Measurements from ENCODE around the gene RGS5. TPM values are rescaled to one million over a fixed set of nuclear protein-coding genes. Genes with fewer than 3 reads are reported as not detected.

Gene RGS5
- total and polyA plus RNA-seq, 4 donors = 983 to 2,702 (median 1,290) TPM

- no peak for DNase-seq
- no peaks in the 10 kb centered on the region for H3K27me3 ChIP-seq (ENCODE audit: control insufficient read depth in 1 of 2, insufficient read depth in 2 of 2, low read length in 1 of 2)
- ATAC-seq (ENCODE audit: low FRiP score) = no peak
- intact Hi-C loops (cut with DNase I) = no loop called here
- H3K27ac ChIP-seq (ENCODE audit: low read depth in 1 of 2, low read length in 2 of 2) = no peak overlapping the region
- no peaks in the 10 kb centered on the region for H3K9me3 ChIP-seq (ENCODE audit: control insufficient read depth, low read length)
- peaks cover 0 to 1% of the 10 kb centered on the region in 2 donors for H3K4me1 ChIP-seq (ENCODE audit: control insufficient read depth in 1 of 2, insufficient read depth in 2 of 2, low read length in 2 of 2)
- no peak overlapping the region for H3K4me3 ChIP-seq (ENCODE audit: low read length in 2 of 2)
- H3K36me3 ChIP-seq (ENCODE audit: control insufficient read depth in 1 of 2, insufficient read depth in 2 of 2, low read length in 1 of 2) = no peaks in the 10 kb centered on the region
- WGBS, 2 donors = 67 to 68% methylated on average over 1 of the region's 1 CpG
Observed at GRCh38 chr1:163102590-163102989, 100.1 kb downstream of the RGS5 start.

GRCh38 chr1:163095213-163095612, 107.5 kb downstream of the RGS5 start:
- no peaks in the 10 kb centered on the region for H3K36me3 ChIP-seq (ENCODE audit: control insufficient read depth in 1 of 2, insufficient read depth in 2 of 2, low read length in 1 of 2)
- WGBS, 2 donors = 97 to 98% methylated on average over 1 of the region's 1 CpG
- no peak overlapping the region for H3K4me3 ChIP-seq (ENCODE audit: low read length in 2 of 2)
- H3K9me3 ChIP-seq (ENCODE audit: control insufficient read depth, low read length) = no peaks in the 10 kb centered on the region
- DNase-seq (no peak), ATAC-seq (ENCODE audit: low FRiP score) (no peak)
- no peaks in the 10 kb centered on the region for H3K4me1 ChIP-seq (ENCODE audit: control insufficient read depth in 1 of 2, insufficient read depth in 2 of 2, low read length in 2 of 2)
- no peak overlapping the region for H3K27ac ChIP-seq (ENCODE audit: low read depth in 1 of 2, low read length in 2 of 2)
- H3K27me3 ChIP-seq (ENCODE audit: control insufficient read depth in 1 of 2, insufficient read depth in 2 of 2, low read length in 1 of 2) = no peaks in the 10 kb centered on the region
- intact Hi-C loops (cut with DNase I) = no loop called here

GRCh38 chr1:163094589-163094988, 108.1 kb downstream of the RGS5 start:
- 18 to 22% methylated on average over 2 of the region's 2 CpGs for WGBS, 2 donors
- H3K36me3 ChIP-seq (ENCODE audit: control insufficient read depth in 1 of 2, insufficient read depth in 2 of 2, low read length in 1 of 2) = no peaks in the 10 kb centered on the region
- no peaks in the 10 kb centered on the region for H3K27me3 ChIP-seq (ENCODE audit: control insufficient read depth in 1 of 2, insufficient read depth in 2 of 2, low read length in 1 of 2)
- DNase-seq (no peak), ATAC-seq (ENCODE audit: low FRiP score) (no peak)
- H3K27ac ChIP-seq (ENCODE audit: low read depth in 1 of 2, low read length in 2 of 2) = no peak overlapping the region
- no peaks in the 10 kb centered on the region for H3K4me1 ChIP-seq (ENCODE audit: control insufficient read depth in 1 of 2, insufficient read depth in 2 of 2, low read length in 2 of 2)
- H3K4me3 ChIP-seq (ENCODE audit: low read length in 2 of 2) = no peak overlapping the region
- intact Hi-C loops (cut with DNase I) = no loop called here
- no peaks in the 10 kb centered on the region for H3K9me3 ChIP-seq (ENCODE audit: control insufficient read depth, low read length)

GRCh38 chr1:163094182-163094581, 108.5 kb downstream of the RGS5 start:
- Histone ChIP-seq H3K4me3 (ENCODE audit: low read length in 2 of 2) (no peak overlapping the region), H3K27ac (ENCODE audit: low read depth in 1 of 2, low read length in 2 of 2) (no peak overlapping the region), H3K27me3 (ENCODE audit: control insufficient read depth in 1 of 2, insufficient read depth in 2 of 2, low read length in 1 of 2) (no peaks in the 10 kb centered on the region), H3K4me1 (ENCODE audit: control insufficient read depth in 1 of 2, insufficient read depth in 2 of 2, low read length in 2 of 2) (no peaks in the 10 kb centered on the region), H3K9me3 (ENCODE audit: control insufficient read depth, low read length) (no peaks in the 10 kb centered on the region), H3K36me3 (ENCODE audit: control insufficient read depth in 1 of 2, insufficient read depth in 2 of 2, low read length in 1 of 2) (no peaks in the 10 kb centered on the region)
- ATAC-seq (ENCODE audit: low FRiP score) = no peak
- intact Hi-C loops (cut with DNase I) = no loop called here
- DNase-seq = no peak
- 24% methylated on average over 4 of the region's 4 CpGs for WGBS, 2 donors

- H3K27me3 ChIP-seq (ENCODE audit: control insufficient read depth in 1 of 2, insufficient read depth in 2 of 2, low read length in 1 of 2) = no peaks in the 10 kb centered on the region
- no peaks in the 10 kb centered on the region for H3K36me3 ChIP-seq (ENCODE audit: control insufficient read depth in 1 of 2, insufficient read depth in 2 of 2, low read length in 1 of 2)
- H3K4me1 ChIP-seq (ENCODE audit: control insufficient read depth in 1 of 2, insufficient read depth in 2 of 2, low read length in 2 of 2) = no peaks in the 10 kb centered on the region
- no peaks in the 10 kb centered on the region for H3K9me3 ChIP-seq (ENCODE audit: control insufficient read depth, low read length)
- no peak overlapping the region for H3K27ac ChIP-seq (ENCODE audit: low read depth in 1 of 2, low read length in 2 of 2)
- no peak for DNase-seq
- 75 to 78% methylated on average over 9 of the region's 9 CpGs for whole genome bisulfite sequencing, 2 donors
- ATAC-seq (ENCODE audit: low FRiP score) = no peak
- H3K4me3 ChIP-seq (ENCODE audit: low read length in 2 of 2) = no peak overlapping the region
- intact Hi-C loops (cut with DNase I) = no loop called here
Observed at GRCh38 chr1:163093579-163093978, 109.1 kb downstream of the RGS5 start.

GRCh38 chr1:163093169-163093568, 109.5 kb downstream of the RGS5 start:
- H3K4me1 ChIP-seq (ENCODE audit: control insufficient read depth in 1 of 2, insufficient read depth in 2 of 2, low read length in 2 of 2) = no peaks in the 10 kb centered on the region
- H3K27ac ChIP-seq (ENCODE audit: low read depth in 1 of 2, low read length in 2 of 2) = no peak overlapping the region
- WGBS, 2 donors = 92 to 93% methylated on average over 4 of the region's 4 CpGs
- no peaks in the 10 kb centered on the region for H3K36me3 ChIP-seq (ENCODE audit: control insufficient read depth in 1 of 2, insufficient read depth in 2 of 2, low read length in 1 of 2)
- no peak for DNase-seq
- H3K27me3 ChIP-seq (ENCODE audit: control insufficient read depth in 1 of 2, insufficient read depth in 2 of 2, low read length in 1 of 2) = no peaks in the 10 kb centered on the region
- ATAC-seq (ENCODE audit: low FRiP score) = no peak
- intact Hi-C loops (cut with DNase I) = no loop called here
- no peaks in the 10 kb centered on the region for H3K9me3 ChIP-seq (ENCODE audit: control insufficient read depth, low read length)
- no peak overlapping the region for H3K4me3 ChIP-seq (ENCODE audit: low read length in 2 of 2)

Other genes starting within 250 kb of the RGS5 start
- 10 to 100 TPM; 11.9 to 22.1 TPM for gene RGS4, start 133.6 kb downstream of the RGS5 start, total RNA-seq
- 10 to 100 TPM; 29.3 to 42.1 TPM for gene RGS4, start 133.6 kb downstream of the RGS5 start, polyA plus RNA-seq
- gene NUF2, start 119.0 kb upstream of the RGS5 start, total RNA-seq = 1 to 10 TPM in 1 of 2 donors, under 1 TPM in 1; 0.49 to 1.2 TPM
- 1 to 10 TPM in 1 of 2 donors, under 1 TPM in 1; 0.51 to 2.4 TPM for gene NUF2, start 119.0 kb upstream of the RGS5 start, polyA plus RNA-seq

Data from aorta (tissue), 5 donors.